HL-60/S4 treated with retinoic acid at 250 ng/mL for 4 days and 3 days (cell line): ENCODE measurements around the gene SMU1.

Experiments
- in situ Hi-C: fragments of 300-500 bp; cut with MboI; formaldehyde crosslinking; loops from 2 replicates; pipeline ENCODE4 v1.7.0; 2022; ENCODE audit warnings: low sequenced_read_pairs

The SMU1 gene

GRCh38 chr9:33048054-33048465 is 28.4 kb downstream of the SMU1 start:
- in situ Hi-C loops: no loop called here

GRCh38 chr9:33046061-33046460 is 30.4 kb downstream of the SMU1 start:
- in situ Hi-C loops: no loop called here

- in situ Hi-C loops: no loop called here
These were observed 31.7 kb downstream of the SMU1 start for GRCh38 chr9:33044677-33045282.

- in situ Hi-C loops: no loop called here
These were observed 32.3 kb downstream of the SMU1 start for GRCh38 chr9:33044162-33044673.

GRCh38 chr9:33043671-33044070 is 32.8 kb downstream of the SMU1 start:
- in situ Hi-C loops: no loop called here

- in situ Hi-C loops: no loop called here
These were observed 34.0 kb downstream of the SMU1 start for GRCh38 chr9:33042473-33042872.

GRCh38 chr9:33041432-33042188 is 34.9 kb downstream of the SMU1 start:
- in situ Hi-C loops: no loop called here

- in situ Hi-C loops: no loop called here
These were observed 35.6 kb downstream of the SMU1 start for GRCh38 chr9:33040792-33041431.

GRCh38 chr9:33032865-33033264 is 43.6 kb downstream of the SMU1 start:
- in situ Hi-C loops: no loop called here

- in situ Hi-C loops: no loop called here
These were observed 44.2 kb downstream of the SMU1 start for GRCh38 chr9:33032292-33032691.

- in situ Hi-C loops: no loop called here
These were observed 46.2 kb downstream of the SMU1 start for GRCh38 chr9:33030285-33030684.

GRCh38 chr9:33029231-33029786 is 47.2 kb downstream of the SMU1 start:
- in situ Hi-C loops: no loop called here

GRCh38 chr9:33025572-33026342 is 50.7 kb downstream of the SMU1 start:
- in situ Hi-C loops: no loop called here

- in situ Hi-C loops: no loop called here
These were observed 51.4 kb downstream of the SMU1 start, which contains the start of gene DNAJA1 for GRCh38 chr9:33024966-33025571. Gene DNAJA1 (plus strand): TSS chr9:33025273. CDS start chr9:33026485, 1,212 bp downstream.

- in situ Hi-C loops: no loop called here
These were observed 52.1 kb downstream of the SMU1 start for GRCh38 chr9:33024126-33024965.

- in situ Hi-C loops: no loop called here
These were observed 52.8 kb downstream of the SMU1 start for GRCh38 chr9:33023661-33024060.

GRCh38 chr9:33022755-33023154 is 53.7 kb downstream of the SMU1 start:
- in situ Hi-C loops: no loop called here

- in situ Hi-C loops: no loop called here
These were observed 54.2 kb downstream of the SMU1 start for GRCh38 chr9:33022303-33022702.

GRCh38 chr9:33019797-33020196 is 56.7 kb downstream of the SMU1 start:
- in situ Hi-C loops: no loop called here
